Bone marrow (tissue), 2 donors: ENCODE measurements around the gene BORCS6.
A peak's percentile ranks its signal among the peaks of the same experiment; 100 is the strongest.

Source experiments
- DNase-seq, 2 donors: peaks; one replicate each; lab custom pipeline; 2025; lab: John Stamatoyannopoulos, UW

The BORCS6 gene

GRCh38 chr17:8154608-8155155 is 35.3 kb downstream of the BORCS6 start:
- DNase-seq: no peak

- DNase-seq: peak; percentile 86 to 95
These were observed 35.9 kb downstream of the BORCS6 start for GRCh38 chr17:8153957-8154607.

GRCh38 chr17:8153525-8153956 is 36.4 kb downstream of the BORCS6 start:
- peak; percentile 34 to 69 for DNase-seq

GRCh38 chr17:8153031-8153451 is 36.9 kb downstream of the BORCS6 start:
- no peak for DNase-seq

- DNase-seq: peak; percentile 23 to 81
These were observed 37.7 kb downstream of the BORCS6 start, which contains the start of gene PER1 for GRCh38 chr17:8152112-8152775. Gene PER1, minus strand, starts transcription at chr17:8152404. Its CDS starts 1,698 bp downstream, at chr17:8150706.

GRCh38 chr17:8151641-8152111 is 38.3 kb downstream of the BORCS6 start:
- peak; percentile 4 to 68 for DNase-seq

GRCh38 chr17:8151120-8151640 is 38.8 kb downstream of the BORCS6 start:
- peak; percentile 32 to 71 for DNase-seq

GRCh38 chr17:8150194-8151119 is 39.5 kb downstream of the BORCS6 start:
- DNase-seq: no peak

GRCh38 chr17:8149419-8150193 is 40.4 kb downstream of the BORCS6 start:
- no peak for DNase-seq

GRCh38 chr17:8148560-8148959 is 41.4 kb downstream of the BORCS6 start:
- DNase-seq: no peak

- DNase-seq: no peak
These were observed 42.1 kb downstream of the BORCS6 start for GRCh38 chr17:8147805-8148404.

- no peak for DNase-seq
These were observed 42.7 kb downstream of the BORCS6 start for GRCh38 chr17:8147141-8147804.

GRCh38 chr17:8146381-8147140 is 43.4 kb downstream of the BORCS6 start:
- no peak for DNase-seq

GRCh38 chr17:8145811-8146210 is 44.2 kb downstream of the BORCS6 start:
- DNase-seq: no peak

- DNase-seq: no peak
These were observed 45.4 kb downstream of the BORCS6 start for GRCh38 chr17:8144401-8145231.

GRCh38 chr17:8143581-8144400 is 46.2 kb downstream of the BORCS6 start:
- no peak for DNase-seq

- no peak for DNase-seq
These were observed 46.9 kb downstream of the BORCS6 start for GRCh38 chr17:8142887-8143580.
